Measurements from ENCODE around the gene ODR4.

- TF ChIP-seq, protein P1, sequence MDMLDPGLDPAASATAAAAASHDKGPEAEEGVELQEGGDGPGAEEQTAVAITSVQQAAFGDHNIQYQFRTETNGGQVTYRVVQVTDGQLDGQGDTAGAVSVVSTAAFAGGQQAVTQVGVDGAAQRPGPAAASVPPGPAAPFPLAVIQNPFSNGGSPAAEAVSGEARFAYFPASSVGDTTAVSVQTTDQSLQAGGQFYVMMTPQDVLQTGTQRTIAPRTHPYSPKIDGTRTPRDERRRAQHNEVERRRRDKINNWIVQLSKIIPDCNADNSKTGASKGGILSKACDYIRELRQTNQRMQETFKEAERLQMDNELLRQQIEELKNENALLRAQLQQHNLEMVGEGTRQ (CRISPR knock-in tag; IDR thresholded peaks at IDR 0.05), result no peak
- TF ChIP-seq CTCF (IDR thresholded peaks at IDR 0.05) (no peak), SMAD4 (CRISPR knock-in tag; IDR thresholded peaks at IDR 0.05) (no peak), HMGXB4 (CRISPR knock-in tag; IDR thresholded peaks at IDR 0.05) (no peak)
Observed at GRCh38 chr1:186375929-186376319, 286 bp downstream of the ODR4 start.
